Heart right ventricle (tissue), 16 donors: ENCODE data around the gene PREX1. TPM values are rescaled to one million over a fixed set of nuclear protein-coding genes. Genes with fewer than 3 reads are reported as not detected.

Experiments used
- ATAC-seq, 8 donors: fragments of 200-7000 bp; cut with Tn5 transposase; one replicate each; pipeline ENCODE4 v1.9.1; 2020; ENCODE audit warnings: mild to moderate bottlenecking in 8 of 8, moderate library complexity in 8 of 8, moderate number of reproducible peaks in 1 of 8
- DNase-seq, 2 donors: peaks; one replicate each; pipeline ENCODE4 v3.0.0-alpha.2; 2020
- H3K27ac ChIP-seq, 10 donors: fragments of 200-600 bp; sonication (generic) in 2 of 10; one replicate each; pipeline versions ENCODE4 v1.5.0 to v1.8.0; 2020 to 2022; ENCODE audit warnings: mild to moderate bottlenecking in 3 of 10
- H3K27me3 ChIP-seq, 7 donors: fragments of 200-600 bp; one replicate each; pipeline ENCODE4 v1.8.0; 2021 to 2022; ENCODE audit warnings: mild to moderate bottlenecking in 2 of 7
- H3K36me3 ChIP-seq, 9 donors: fragments of 200-600 bp; sonication (generic) in 1 of 9; one replicate each; pipeline versions ENCODE4 v1.5.0 to v1.8.0; 2020 to 2022; ENCODE audit warnings: mild to moderate bottlenecking in 2 of 9
- H3K4me1 ChIP-seq, 9 donors: fragments of 200-600 bp; sonication (generic) in 1 of 9; one replicate each; pipeline versions ENCODE4 v1.5.0 to v1.8.0; 2020 to 2022; ENCODE audit warnings: mild to moderate bottlenecking in 4 of 9
- H3K4me3 ChIP-seq, 10 donors: fragments of 200-600 bp; sonication (generic) in 2 of 10; one replicate each; pipeline versions ENCODE4 v1.5.0 to v1.8.0; 2020 to 2022; ENCODE audit warnings: mild to moderate bottlenecking in 7 of 10, moderate library complexity in 2 of 10
- H3K9me3 ChIP-seq, 11 donors: fragments of 200-600 bp in 10 of 11; sonication (generic) in 2 of 11; one replicate each; pipeline versions ENCODE4 v1.5.0 to v1.8.0; 2013 to 2022; ENCODE audit warnings: mild to moderate bottlenecking in 2 of 11, control low read depth in 1 of 11, moderate library complexity in 1 of 11
- CTCF ChIP-seq, 9 donors: fragments of 200-600 bp; sonication (generic) in 2 of 9; IDR thresholded peaks; one replicate each; pipeline versions ENCODE4 v1.5.0 to v1.8.0; 2021 to 2022; ENCODE audit warnings: antibody characterized with exemption in 9 of 9, mild to moderate bottlenecking in 5 of 9, moderate library complexity in 1 of 9
- WGBS, 2 donors: extraction: QIAGEN DNeasy Blood & Tissue Kit; methylation state at CpG; one replicate each; pipeline ENCODE4 v1.1.7; 2013; ENCODE audit warnings: inconsistent platforms in 1 of 2; 5-methylcytosine and 5-hydroxymethylcytosine counted together
- intact Hi-C, 10 donors: fragments of 100-400 bp; cut with DNase I; formaldehyde crosslinking; loops; one replicate each; pipeline versions ENCODE4 v1.11.1 to v1.14.2; 2022
- polyA plus RNA-seq, 2 donors: library from polyadenylated mRNA; stranded (reverse); fragments of 200-250 nt; gene quantifications; one replicate each; pipeline ENCODE4 v1.2.3, GENCODE V29; 2013
- total RNA-seq, 10 donors: library from RNA; stranded (reverse); fragmentation: NEBNext Ultra II Directional in 3 of 10; extraction: Animal tissue kit (Norgen Biotek cat#: 25700) in 3 of 10; gene quantifications; one replicate each; pipeline versions ENCODE4 v1.2.1 to v1.2.4, GENCODE V29; 2021 to 2023
- donor health status: Arrhythmogenic right ventricular cardiomyopathy.
- donor health status: ischemic (EF 13 %, LVEDD 7.1; RV severe dilation, severe dysfunction).
- donor health status: healthy with polysubstance abuse.
- donor health status: DM: no; HTN: yes; CAD: no.
- donor health status: DM: no; HTN: no; CAD: no.
- donor health status: ischemic (EF 25% LVEDD 6.9; RV normal size, moderate dysfunction).
- donor health status: ischemic (EF 25% LVEDD 5.7; RV mildly dilated, moderate dysfunction).
- donor health status: healthy.
- donor health status: DM: yes; HTN: yes; CAD: no.
- donor health status: Ischemic cardiomyopathy.
- donor health status: ischemic (EF 35%, LVEDD 5.7; RV mildly dilated, moderate dysfunction).
- donor health status: nonischemic (EF 11% LVEDD 7.7; RV severe dilation, severe dysfunction).
- donor health status: DM: yes; HTN: yes; CAD: no.
- donor health status: PGD.
- donor health status: ischemic (EF 29% LVEDD 5.4; RV normal size, mild dysfunction).
- donor health status: nonischemic (EF 23%, LVEDD 6.1; RV moderate dilation, normal function).

PREX1 gene
- total and polyA plus RNA-seq, 12 donors: 4.6 to 23.4 (median 8.8) TPM

DNA sequence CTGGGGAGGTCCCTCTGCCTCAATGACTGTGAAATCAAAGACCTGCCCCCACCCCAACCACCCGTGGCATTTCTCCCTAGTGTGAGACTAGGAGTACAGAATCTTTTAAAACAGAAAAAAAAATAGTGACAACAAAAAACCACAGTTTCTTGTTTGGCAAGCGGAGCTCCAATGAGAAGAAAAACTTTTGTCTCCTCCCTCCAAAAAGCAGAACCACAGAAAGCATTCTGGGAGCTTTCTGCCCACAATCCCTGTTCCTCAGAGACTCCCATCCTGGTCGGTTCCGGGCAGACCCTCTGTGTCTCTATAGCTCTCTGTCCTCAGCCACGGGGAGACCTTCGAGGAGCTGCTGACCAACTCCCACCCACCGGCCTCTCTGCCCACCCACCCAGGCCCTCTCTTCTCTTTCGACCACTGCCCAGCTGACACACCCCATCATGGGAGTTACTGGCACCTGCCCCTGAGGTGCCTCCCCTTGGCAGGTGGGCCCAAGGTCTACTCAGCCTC lies 4.9 kb downstream of the PREX1 start:
- WGBS, 2 donors: 63 to 71% methylated on average over 8 of the region's 8 CpGs
- ATAC-seq (no peak), DNase-seq (no peak)
- Histone ChIP-seq H3K27ac (peak overlapping the region in 3 of 10 donors; percentile 3 to 97 (median 10)), H3K4me1 (peaks cover 0 to 77% (median 20%) of the 10 kb centered on the region in 9 donors), H3K4me3 (peak overlapping the region in 2 of 10 donors; percentile 1 to 88), H3K36me3 (peaks cover 0 to 31% (median 0%) of the 10 kb centered on the region in 9 donors), H3K27me3 (no peaks in the 10 kb centered on the region), H3K9me3 (no peaks in the 10 kb centered on the region)
- no peak for TF ChIP-seq CTCF (IDR thresholded peaks at IDR 0.05)
- intact Hi-C loops: loop anchor here in 5 of 10 donors (5.0 to 10.0 kb wide), 4 partner anchors 68 to 168 kb away; no protein-coding TSS in a partner anchor

- 90 to 92% methylated on average over 2 of the region's 2 CpGs for WGBS, 2 donors
- intact Hi-C loops: loop anchor here in 5 of 10 donors (5.0 to 10.0 kb wide), 4 partner anchors 67 to 167 kb away; no protein-coding TSS in a partner anchor
- Histone ChIP-seq H3K27me3 (no peaks in the 10 kb centered on the region), H3K36me3 (peaks cover 0 to 31% (median 0%) of the 10 kb centered on the region in 9 donors), H3K4me3 (peak overlapping the region in 1 of 10 donors; percentile 88), H3K27ac (peak overlapping the region in 1 of 10 donors; percentile 97), H3K9me3 (no peaks in the 10 kb centered on the region), H3K4me1 (peaks cover 0 to 85% (median 20%) of the 10 kb centered on the region in 9 donors)
- ATAC-seq: no peak
- no peak for TF ChIP-seq CTCF (IDR thresholded peaks at IDR 0.05)
- no peak for DNase-seq
Observed at GRCh38 chr20:48822178-48822577, 5.6 kb downstream of the PREX1 start.

- 84 to 89% methylated on average over 8 of the region's 8 CpGs for WGBS, 2 donors
- H3K4me1 ChIP-seq: peaks cover 0 to 92% (median 20%) of the 10 kb centered on the region in 9 donors
Observed at GRCh38 chr20:48821261-48821920, 6.4 kb downstream of the PREX1 start.

More at GRCh38 chr20:48821261-48821920, 6.4 kb downstream of the PREX1 start:
- H3K27me3 ChIP-seq: no peaks in the 10 kb centered on the region
- ATAC-seq (no peak), DNase-seq (no peak)
- intact Hi-C loops: loop anchor here in 5 of 10 donors (5.0 to 10.0 kb wide), 4 partner anchors 67 to 167 kb away; no protein-coding TSS in a partner anchor
- peak overlapping the region in 1 of 10 donors; percentile 88 for H3K4me3 ChIP-seq
- peak overlapping the region in 1 of 10 donors; percentile 97 for H3K27ac ChIP-seq
- H3K36me3 ChIP-seq: peaks cover 0 to 37% (median 0%) of the 10 kb centered on the region in 9 donors
- no peak for TF ChIP-seq CTCF (IDR thresholded peaks at IDR 0.05)
- no peaks in the 10 kb centered on the region for H3K9me3 ChIP-seq
